ENCODE data around the gene DHRS3. TPM values are rescaled to one million over a fixed set of nuclear protein-coding genes. Genes with fewer than 3 reads are reported as not detected.

The DHRS3 gene
- total RNA-seq, 1 experiment from 2014 or later, result 37.7 TPM

- ChIA-PET POLR2A (no interaction called here), CTCF (interaction anchor here (1.0 to 1.2 kb wide), 2 partner anchors 46 to 99 kb away, joined by 3 to 5 read pairs; no protein-coding TSS in a partner anchor)
- no peak overlapping the region for H3K4me3 Mint-ChIP-seq
- ATAC-seq (no peak), DNase-seq (ENCODE audit: low spot score) (no peak)
- TF ChIP-seq ETV6 (CRISPR knock-in tag; IDR thresholded peaks at IDR 0.05), result no peak
- TF ChIP-seq NFE2L1 (CRISPR knock-in tag; IDR thresholded peaks at IDR 0.05), result no peak
- no peak for TF ChIP-seq MXD4 (CRISPR knock-in tag; IDR thresholded peaks at IDR 0.05; ENCODE audit: borderline replicate concordance)
- no peak for TF ChIP-seq KAT7 (CRISPR knock-in tag; IDR thresholded peaks at IDR 0.05; ENCODE audit: borderline replicate concordance)
- TF ChIP-seq, protein P1, sequence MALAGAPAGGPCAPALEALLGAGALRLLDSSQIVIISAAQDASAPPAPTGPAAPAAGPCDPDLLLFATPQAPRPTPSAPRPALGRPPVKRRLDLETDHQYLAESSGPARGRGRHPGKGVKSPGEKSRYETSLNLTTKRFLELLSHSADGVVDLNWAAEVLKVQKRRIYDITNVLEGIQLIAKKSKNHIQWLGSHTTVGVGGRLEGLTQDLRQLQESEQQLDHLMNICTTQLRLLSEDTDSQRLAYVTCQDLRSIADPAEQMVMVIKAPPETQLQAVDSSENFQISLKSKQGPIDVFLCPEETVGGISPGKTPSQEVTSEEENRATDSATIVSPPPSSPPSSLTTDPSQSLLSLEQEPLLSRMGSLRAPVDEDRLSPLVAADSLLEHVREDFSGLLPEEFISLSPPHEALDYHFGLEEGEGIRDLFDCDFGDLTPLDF (CRISPR knock-in tag; IDR thresholded peaks at IDR 0.05), result no peak
- no peak for TF ChIP-seq GRHL2 (CRISPR knock-in tag; IDR thresholded peaks at IDR 0.05; ENCODE audit: insufficient replicate concordance, severe bottlenecking)
- TF ChIP-seq, protein P2, sequence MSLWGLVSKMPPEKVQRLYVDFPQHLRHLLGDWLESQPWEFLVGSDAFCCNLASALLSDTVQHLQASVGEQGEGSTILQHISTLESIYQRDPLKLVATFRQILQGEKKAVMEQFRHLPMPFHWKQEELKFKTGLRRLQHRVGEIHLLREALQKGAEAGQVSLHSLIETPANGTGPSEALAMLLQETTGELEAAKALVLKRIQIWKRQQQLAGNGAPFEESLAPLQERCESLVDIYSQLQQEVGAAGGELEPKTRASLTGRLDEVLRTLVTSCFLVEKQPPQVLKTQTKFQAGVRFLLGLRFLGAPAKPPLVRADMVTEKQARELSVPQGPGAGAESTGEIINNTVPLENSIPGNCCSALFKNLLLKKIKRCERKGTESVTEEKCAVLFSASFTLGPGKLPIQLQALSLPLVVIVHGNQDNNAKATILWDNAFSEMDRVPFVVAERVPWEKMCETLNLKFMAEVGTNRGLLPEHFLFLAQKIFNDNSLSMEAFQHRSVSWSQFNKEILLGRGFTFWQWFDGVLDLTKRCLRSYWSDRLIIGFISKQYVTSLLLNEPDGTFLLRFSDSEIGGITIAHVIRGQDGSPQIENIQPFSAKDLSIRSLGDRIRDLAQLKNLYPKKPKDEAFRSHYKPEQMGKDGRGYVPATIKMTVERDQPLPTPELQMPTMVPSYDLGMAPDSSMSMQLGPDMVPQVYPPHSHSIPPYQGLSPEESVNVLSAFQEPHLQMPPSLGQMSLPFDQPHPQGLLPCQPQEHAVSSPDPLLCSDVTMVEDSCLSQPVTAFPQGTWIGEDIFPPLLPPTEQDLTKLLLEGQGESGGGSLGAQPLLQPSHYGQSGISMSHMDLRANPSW (CRISPR knock-in tag; conservative IDR thresholded peaks at IDR 0.05; ENCODE audit: low read depth), result no peak
- TF ChIP-seq, protein P3, sequence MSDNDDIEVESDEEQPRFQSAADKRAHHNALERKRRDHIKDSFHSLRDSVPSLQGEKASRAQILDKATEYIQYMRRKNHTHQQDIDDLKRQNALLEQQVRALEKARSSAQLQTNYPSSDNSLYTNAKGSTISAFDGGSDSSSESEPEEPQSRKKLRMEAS (CRISPR knock-in tag; IDR thresholded peaks at IDR 0.05), result no peak
- TF ChIP-seq SMAD3 (CRISPR knock-in tag; IDR thresholded peaks at IDR 0.05; ENCODE audit: borderline replicate concordance), result no peak
- TF ChIP-seq, protein P4, sequence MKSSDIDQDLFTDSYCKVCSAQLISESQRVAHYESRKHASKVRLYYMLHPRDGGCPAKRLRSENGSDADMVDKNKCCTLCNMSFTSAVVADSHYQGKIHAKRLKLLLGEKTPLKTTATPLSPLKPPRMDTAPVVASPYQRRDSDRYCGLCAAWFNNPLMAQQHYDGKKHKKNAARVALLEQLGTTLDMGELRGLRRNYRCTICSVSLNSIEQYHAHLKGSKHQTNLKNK (CRISPR knock-in tag; IDR thresholded peaks at IDR 0.05), result no peak
- no peak for TF ChIP-seq ZNF396 (CRISPR knock-in tag; IDR thresholded peaks at IDR 0.05; ENCODE audit: borderline replicate concordance)
- TF ChIP-seq ZNF121 (CRISPR knock-in tag; IDR thresholded peaks at IDR 0.05), result no peak
- no peak for TF ChIP-seq TP53 (CRISPR knock-in tag; IDR thresholded peaks at IDR 0.05)
- H3K36me3 Mint-ChIP-seq, result peaks cover 11% of the 10 kb centered on the region
- H3K9me3 Mint-ChIP-seq, result peaks cover 33% of the 10 kb centered on the region
- H3K27me3 Mint-ChIP-seq (ENCODE audit: low read depth), result peaks cover 4% of the 10 kb centered on the region; the same call in 1 of the 2 replicates
- peaks cover 4% of the 10 kb centered on the region for H3K4me1 Mint-ChIP-seq
- peak overlapping the region; percentile 29; the same call in 1 of the 2 replicates for H3K27ac Mint-ChIP-seq
Measured at GRCh38 chr1:12665511-12665910, 47.5 kb upstream of the DHRS3 start.

DNA sequence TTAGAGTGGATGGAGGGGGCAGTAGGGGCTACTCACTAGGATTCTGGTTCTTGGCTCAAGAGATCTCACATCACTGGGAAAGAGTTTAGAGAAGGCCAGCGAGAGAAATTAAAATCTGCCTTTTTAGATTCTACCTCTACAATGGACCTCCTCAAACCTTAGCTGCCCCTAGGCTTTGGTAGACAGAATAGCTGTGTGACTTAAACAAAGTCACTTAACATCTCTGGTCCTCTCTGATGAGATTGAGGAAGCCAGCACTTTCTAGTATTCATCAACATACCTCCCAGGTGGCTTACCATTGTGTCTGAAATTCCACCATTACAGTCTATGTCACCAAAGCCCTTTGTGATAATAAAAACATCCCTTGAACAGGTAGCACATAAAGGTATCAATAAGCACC is 44.5 kb upstream of the DHRS3 start:
- Mint-ChIP-seq H3K4me1 (peaks cover 7% of the 10 kb centered on the region), H3K36me3 (no peaks in the 10 kb centered on the region), H3K27me3 (ENCODE audit: low read depth) (peaks cover 7% of the 10 kb centered on the region), H3K9me3 (peaks cover 14% of the 10 kb centered on the region), H3K27ac (no peak overlapping the region), H3K4me3 (no peak overlapping the region)
- no peak for DNase-seq (ENCODE audit: low spot score)
- ChIA-PET POLR2A (no interaction called here), CTCF (no interaction called here)
- ATAC-seq, result no peak
- TF ChIP-seq GRHL2 (CRISPR knock-in tag; IDR thresholded peaks at IDR 0.05; ENCODE audit: insufficient replicate concordance, severe bottlenecking) (no peak), SMAD4 (CRISPR knock-in tag; IDR thresholded peaks at IDR 0.05) (no peak), ZNF416 (CRISPR knock-in tag; IDR thresholded peaks at IDR 0.05) (no peak), HMGA2 (CRISPR knock-in tag; IDR thresholded peaks at IDR 0.05) (no peak), IRF2 (CRISPR knock-in tag; IDR thresholded peaks at IDR 0.05; ENCODE audit: borderline replicate concordance, low read depth) (no peak), EMX1 (CRISPR knock-in tag; IDR thresholded peaks at IDR 0.05) (no peak), MXD4 (CRISPR knock-in tag; IDR thresholded peaks at IDR 0.05; ENCODE audit: borderline replicate concordance) (no peak), PRRX2 (CRISPR knock-in tag; IDR thresholded peaks at IDR 0.05) (no peak), KAT7 (CRISPR knock-in tag; IDR thresholded peaks at IDR 0.05; ENCODE audit: borderline replicate concordance) (no peak), ELF4 (CRISPR knock-in tag; IDR thresholded peaks at IDR 0.05; ENCODE audit: low read depth) (no peak)
- TF ChIP-seq, protein P5, sequence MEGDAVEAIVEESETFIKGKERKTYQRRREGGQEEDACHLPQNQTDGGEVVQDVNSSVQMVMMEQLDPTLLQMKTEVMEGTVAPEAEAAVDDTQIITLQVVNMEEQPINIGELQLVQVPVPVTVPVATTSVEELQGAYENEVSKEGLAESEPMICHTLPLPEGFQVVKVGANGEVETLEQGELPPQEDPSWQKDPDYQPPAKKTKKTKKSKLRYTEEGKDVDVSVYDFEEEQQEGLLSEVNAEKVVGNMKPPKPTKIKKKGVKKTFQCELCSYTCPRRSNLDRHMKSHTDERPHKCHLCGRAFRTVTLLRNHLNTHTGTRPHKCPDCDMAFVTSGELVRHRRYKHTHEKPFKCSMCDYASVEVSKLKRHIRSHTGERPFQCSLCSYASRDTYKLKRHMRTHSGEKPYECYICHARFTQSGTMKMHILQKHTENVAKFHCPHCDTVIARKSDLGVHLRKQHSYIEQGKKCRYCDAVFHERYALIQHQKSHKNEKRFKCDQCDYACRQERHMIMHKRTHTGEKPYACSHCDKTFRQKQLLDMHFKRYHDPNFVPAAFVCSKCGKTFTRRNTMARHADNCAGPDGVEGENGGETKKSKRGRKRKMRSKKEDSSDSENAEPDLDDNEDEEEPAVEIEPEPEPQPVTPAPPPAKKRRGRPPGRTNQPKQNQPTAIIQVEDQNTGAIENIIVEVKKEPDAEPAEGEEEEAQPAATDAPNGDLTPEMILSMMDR (IDR thresholded peaks at IDR 0.05), result no peak
- TF ChIP-seq, protein P4 (CRISPR knock-in tag; IDR thresholded peaks at IDR 0.05), result no peak
- TF ChIP-seq, protein P6, sequence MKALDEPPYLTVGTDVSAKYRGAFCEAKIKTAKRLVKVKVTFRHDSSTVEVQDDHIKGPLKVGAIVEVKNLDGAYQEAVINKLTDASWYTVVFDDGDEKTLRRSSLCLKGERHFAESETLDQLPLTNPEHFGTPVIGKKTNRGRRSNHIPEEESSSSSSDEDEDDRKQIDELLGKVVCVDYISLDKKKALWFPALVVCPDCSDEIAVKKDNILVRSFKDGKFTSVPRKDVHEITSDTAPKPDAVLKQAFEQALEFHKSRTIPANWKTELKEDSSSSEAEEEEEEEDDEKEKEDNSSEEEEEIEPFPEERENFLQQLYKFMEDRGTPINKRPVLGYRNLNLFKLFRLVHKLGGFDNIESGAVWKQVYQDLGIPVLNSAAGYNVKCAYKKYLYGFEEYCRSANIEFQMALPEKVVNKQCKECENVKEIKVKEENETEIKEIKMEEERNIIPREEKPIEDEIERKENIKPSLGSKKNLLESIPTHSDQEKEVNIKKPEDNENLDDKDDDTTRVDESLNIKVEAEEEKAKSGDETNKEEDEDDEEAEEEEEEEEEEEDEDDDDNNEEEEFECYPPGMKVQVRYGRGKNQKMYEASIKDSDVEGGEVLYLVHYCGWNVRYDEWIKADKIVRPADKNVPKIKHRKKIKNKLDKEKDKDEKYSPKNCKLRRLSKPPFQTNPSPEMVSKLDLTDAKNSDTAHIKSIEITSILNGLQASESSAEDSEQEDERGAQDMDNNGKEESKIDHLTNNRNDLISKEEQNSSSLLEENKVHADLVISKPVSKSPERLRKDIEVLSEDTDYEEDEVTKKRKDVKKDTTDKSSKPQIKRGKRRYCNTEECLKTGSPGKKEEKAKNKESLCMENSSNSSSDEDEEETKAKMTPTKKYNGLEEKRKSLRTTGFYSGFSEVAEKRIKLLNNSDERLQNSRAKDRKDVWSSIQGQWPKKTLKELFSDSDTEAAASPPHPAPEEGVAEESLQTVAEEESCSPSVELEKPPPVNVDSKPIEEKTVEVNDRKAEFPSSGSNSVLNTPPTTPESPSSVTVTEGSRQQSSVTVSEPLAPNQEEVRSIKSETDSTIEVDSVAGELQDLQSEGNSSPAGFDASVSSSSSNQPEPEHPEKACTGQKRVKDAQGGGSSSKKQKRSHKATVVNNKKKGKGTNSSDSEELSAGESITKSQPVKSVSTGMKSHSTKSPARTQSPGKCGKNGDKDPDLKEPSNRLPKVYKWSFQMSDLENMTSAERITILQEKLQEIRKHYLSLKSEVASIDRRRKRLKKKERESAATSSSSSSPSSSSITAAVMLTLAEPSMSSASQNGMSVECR (CRISPR knock-in tag; IDR thresholded peaks at IDR 0.05; ENCODE audit: borderline replicate concordance), result no peak
- TF ChIP-seq, protein P3 (CRISPR knock-in tag; IDR thresholded peaks at IDR 0.05), result no peak
- TF ChIP-seq, protein P1 (CRISPR knock-in tag; IDR thresholded peaks at IDR 0.05), result no peak

All from WTC11 (cell line).